HepG2 (cell line): ENCODE results near the gene SCO1. TPM values are rescaled to one million over a fixed set of nuclear protein-coding genes. Genes with fewer than 3 reads are reported as not detected.

Source experiments
- ATAC-seq: fragments of 200-7000 bp; cut with Tn5 transposase; 3 replicates; pipeline ENCODE4 v1.9.1; 2020; ENCODE audit warnings: mild to moderate bottlenecking, moderate library complexity
- BruUV-seq: library from RNA; stranded (reverse); fragments of 400-500 nt; replicated peaks from 2 replicates; lab custom pipeline; 2021; lab: Mats Ljungman, UMichigan
- CTCF ChIA-PET: fragments of 300-600 bp; formaldehyde crosslinking; extraction: SDS; loops from one replicate; lab custom pipeline; 2021; ENCODE audit warnings: low total read pairs, inconsistent platforms, low intra/inter-chr PET ratio; lab: Yijun Ruan, JAX
- POLR2A ChIA-PET: fragments of 350-600 bp; sonication (Branson Sonifier 250); formaldehyde crosslinking; loops from one replicate; lab custom pipeline; 2020; ENCODE audit warnings: antibody characterized with exemption, inconsistent platforms; lab: Yijun Ruan, JAX
- DNase-seq: peaks from one replicate; pipeline ENCODE4 v3.0.0-alpha.2; 2015; ENCODE audit warnings: low spot score
- FAIRE-seq: peaks from 3 replicates; lab custom pipeline; 2011; peaks lifted over from hg19 to GRCh38; lab: Jason Lieb, UNC
- H2AFZ ChIP-seq: one replicate; pipeline ENCODE4 v1.6.1; 2011; ENCODE audit warnings: low read length, inconsistent platforms
- H3K27ac ChIP-seq: fragments of 300-600 bp; 3 replicates; pipeline ENCODE4 v1.8.0; 2011; ENCODE audit warnings: mixed run types, mild to moderate bottlenecking, mixed read lengths, low read length, inconsistent platforms; ENCODE audit not compliant: insufficient read depth; ENCODE audit errors: extremely low read length
- H3K27me3 ChIP-seq, 2 experiments: fragments of 200-600 bp in 1 of 2; 2 replicates in 1 of 2; 3 replicates in 1 of 2; pipeline versions ENCODE4 v1.6.0 to v1.8.0; 2011; ENCODE audit warnings: low read length in 2 of 2, mild to moderate bottlenecking in 2 of 2, moderate library complexity in 2 of 2, inconsistent platforms in 1 of 2; ENCODE audit not compliant: insufficient read depth in 2 of 2, control insufficient read depth in 1 of 2
- H3K36me3 ChIP-seq, 2 experiments: fragments of 200-600 bp in 1 of 2; replicated peaks in 1 of 2; 2 replicates in 1 of 2; 3 replicates in 1 of 2; pipeline versions ENCODE4 v1.5.1 to v1.8.0; 2011; ENCODE audit warnings: low read length in 2 of 2, inconsistent platforms in 1 of 2; ENCODE audit not compliant: insufficient read depth in 2 of 2, control insufficient read depth in 1 of 2
- H3K4me1 ChIP-seq: 2 replicates; pipeline ENCODE4 v1.5.1; 2012; ENCODE audit warnings: low read length, inconsistent platforms; ENCODE audit not compliant: insufficient read depth
- H3K4me2 ChIP-seq: 2 replicates; pipeline ENCODE4 v1.6.0; 2011; ENCODE audit warnings: low read depth, low read length, inconsistent platforms
- H3K4me3 ChIP-seq, 3 experiments: fragments of 200-600 bp in 1 of 3; sonication (generic), shearing (Covaris generic) in 1 of 3; replicated peaks in 1 of 3; 2 replicates each; pipeline ENCODE4 v1.5.1; 2011 to 2016; ENCODE audit warnings: low read length in 3 of 3, inconsistent platforms in 2 of 3, low read depth in 2 of 3, mild to moderate bottlenecking in 2 of 3, control low read depth in 1 of 3, mixed read lengths in 1 of 3; ENCODE audit not compliant: insufficient read depth in 1 of 3
- H3K79me2 ChIP-seq: one replicate; pipeline ENCODE4 v1.6.1; 2011; ENCODE audit warnings: low read length, inconsistent platforms; ENCODE audit not compliant: insufficient read depth
- H3K9ac ChIP-seq: 2 replicates; pipeline ENCODE4 v1.6.0; 2011; ENCODE audit warnings: mild to moderate bottlenecking, low read depth, low read length, inconsistent platforms; ENCODE audit not compliant: insufficient read depth
- H3K9me3 ChIP-seq: 2 replicates; pipeline ENCODE4 v1.5.1; 2012; ENCODE audit warnings: mild to moderate bottlenecking, low read length
- H4K20me1 ChIP-seq: 2 replicates; pipeline ENCODE4 v1.6.0; 2011; ENCODE audit warnings: inconsistent platforms, mild to moderate bottlenecking, low read length, moderate library complexity; ENCODE audit not compliant: insufficient read depth
- FOXA1 ChIP-seq, 2 experiments: fragments of 450-650 bp in 1 of 2; sonication (generic) in 1 of 2; formaldehyde crosslinking in 1 of 2; IDR thresholded peaks; 2 replicates each; pipeline versions ENCODE4 v1.4.0 to v1.6.1; 2016 to 2020; ENCODE audit warnings: missing genetic modification reagents in 1 of 2
- MAFK ChIP-seq, 2 experiments: IDR thresholded peaks in 1 of 2; conservative IDR thresholded peaks in 1 of 2; 2 replicates each; pipeline ENCODE4 v1.6.1; 2011; ENCODE audit warnings: improper control_type of control experiment in 2 of 2, low read length in 2 of 2
- NR2F2 ChIP-seq: IDR thresholded peaks from 2 replicates; pipeline ENCODE4 v1.6.1; 2012; ENCODE audit warnings: low read depth, inconsistent platforms, borderline replicate concordance
- TBX3 ChIP-seq: fragments of 450-650 bp; IDR thresholded peaks from 2 replicates; pipeline ENCODE4 v1.6.1; 2017; ENCODE audit warnings: antibody characterized with exemption, mild to moderate bottlenecking, inconsistent platforms, borderline replicate concordance
- ZBTB20 ChIP-seq: sonication (generic); formaldehyde crosslinking; IDR thresholded peaks from 2 replicates; pipeline ENCODE4 v1.8.1; 2023; ENCODE audit warnings: missing genetic modification reagents, low read depth, mild to moderate bottlenecking, borderline replicate concordance
- ZBTB21 ChIP-seq: sonication (generic); formaldehyde crosslinking; IDR thresholded peaks from 2 replicates; pipeline ENCODE4 v1.4.0; 2020; ENCODE audit warnings: missing genetic modification reagents
- ZNF652 ChIP-seq: IDR thresholded peaks from 2 replicates; pipeline ENCODE4 v1.6.1; 2016; ENCODE audit warnings: low read depth, borderline replicate concordance
- ZSCAN29 ChIP-seq: sonication (generic); formaldehyde crosslinking; conservative IDR thresholded peaks from 2 replicates; pipeline ENCODE4 v1.4.0; 2020; ENCODE audit warnings: mild to moderate bottlenecking, missing genetic modification reagents
- WGBS: methylation state at CpG from one replicate; pipeline ENCODE4 v1.1.6; 2017; ENCODE audit warnings: low lambda C conversion rate; 5-methylcytosine and 5-hydroxymethylcytosine counted together
- in situ Hi-C: cut with HindIII; loops from 2 replicates; pipeline ENCODE4 v1.10.0; 2017; ENCODE audit warnings: low pct_unique_long_range_greater_than_20kb; ENCODE audit not compliant: extremely low pct_ligation_motif_present
- intact Hi-C: fragments of 100-400 bp; cut with micrococcal nuclease; formaldehyde crosslinking; loops from one replicate; pipeline ENCODE4 v1.10.0; 2022; ENCODE audit not compliant: unreplicated experiment
- polyA plus RNA-seq, 8 experiments: library from polyadenylated mRNA; depleted of rRNA in 3 of 8; stranded (reverse) in 7 of 8; unstranded in 1 of 8; fragments of >200 nt; fragmentation: Illumina TruSeq in 4 of 8; extraction: Trizol in 4 of 8; gene quantifications; 2 replicates each; pipeline versions ENCODE4 v1.2.1 to v1.2.3, GENCODE V29; 2011 to 2016; ENCODE audit warnings: low read depth in 4 of 8, missing spikeins in 1 of 8, mixed read lengths in 1 of 8; ENCODE audit not compliant: insufficient read depth in 1 of 8
- total RNA-seq, 5 experiments: library from RNA; depleted of rRNA; stranded (reverse); fragments of >200 nt; fragmentation: Illumina TruSeq; extraction: Trizol; gene quantifications; 2 replicates each; pipeline ENCODE4 v1.2.3, GENCODE V29; 2016; ENCODE audit warnings: low read depth in 1 of 5
- TF ChIP-seq, protein P1 (sequence below): sonication (generic); formaldehyde crosslinking; IDR thresholded peaks from 2 replicates; pipeline ENCODE4 v1.8.0; 2022; ENCODE audit warnings: mild to moderate bottlenecking, missing genetic modification reagents; ENCODE audit not compliant: insufficient replicate concordance
- TF ChIP-seq, protein P2 (sequence below), 2 experiments: sonication (generic) in 1 of 2; formaldehyde crosslinking in 1 of 2; IDR thresholded peaks; 2 replicates each; pipeline versions ENCODE4 v1.4.0 to v1.6.1; 2016 to 2020; ENCODE audit warnings: borderline replicate concordance in 1 of 2, low read depth in 1 of 2, mild to moderate bottlenecking in 1 of 2, missing genetic modification reagents in 1 of 2

The SCO1 gene
- total and polyA plus RNA-seq, 2 of the 13 experiments (the other 11 are each of a cell fraction or from before 2014, with no cell fraction given), result 11.4 to 50.3 TPM

DNA sequence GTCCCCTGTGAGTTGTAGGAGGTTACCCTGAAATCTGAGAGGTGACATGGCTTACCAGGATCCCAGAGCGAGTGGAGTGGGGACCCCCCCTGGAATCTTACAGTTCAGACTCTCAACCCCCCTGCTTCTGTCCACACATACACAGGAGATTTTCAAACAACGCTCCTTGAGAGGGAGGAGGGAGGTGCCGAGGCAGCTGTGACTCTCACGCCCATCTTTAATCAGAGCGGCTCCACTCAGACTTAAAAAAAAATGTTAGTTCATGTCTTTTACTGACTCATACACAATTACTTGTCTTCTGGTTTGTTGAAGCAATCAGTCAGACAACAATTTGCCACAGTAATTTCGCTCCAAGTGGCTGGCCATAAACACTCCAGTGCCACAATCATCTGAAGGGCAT is 47.9 kb upstream of the SCO1 start:
- Histone ChIP-seq H3K9ac (no peak overlapping the region), H3K4me1 (peaks cover 17% of the 10 kb centered on the region), H3K4me2 (peak overlapping the region; percentile 8; the same call in 1 of the 2 replicates), H3K4me3 (no peak overlapping the region), H3K9me3 (no peaks in the 10 kb centered on the region), H3K27me3 (peaks cover 0 to 7% of the 10 kb centered on the region in 2 experiments; a peak in 1 of 5 replicates), H3K79me2 (no peaks in the 10 kb centered on the region), H2AFZ (no peak overlapping the region), H4K20me1 (no peaks in the 10 kb centered on the region), H3K36me3 (no peaks in the 10 kb centered on the region), H3K27ac (no peak overlapping the region)
- ChIA-PET POLR2A (no interaction called here), CTCF (no interaction called here)
- DNase-seq (no peak), FAIRE-seq (no peak), ATAC-seq (no peak)
- TF ChIP-seq MAFK (conservative IDR thresholded peaks at IDR 0.05 in 1 of 2, IDR thresholded peaks at IDR 0.05 in 1 of 2; ENCODE audit: low read length in 2 of 2), result no peak
- in situ Hi-C loops (no loop called here), intact Hi-C loops (no loop called here)
- 17% methylated on average over 5 of the region's 6 CpGs for WGBS
- no TSS peak for BruUV-seq

DNA sequence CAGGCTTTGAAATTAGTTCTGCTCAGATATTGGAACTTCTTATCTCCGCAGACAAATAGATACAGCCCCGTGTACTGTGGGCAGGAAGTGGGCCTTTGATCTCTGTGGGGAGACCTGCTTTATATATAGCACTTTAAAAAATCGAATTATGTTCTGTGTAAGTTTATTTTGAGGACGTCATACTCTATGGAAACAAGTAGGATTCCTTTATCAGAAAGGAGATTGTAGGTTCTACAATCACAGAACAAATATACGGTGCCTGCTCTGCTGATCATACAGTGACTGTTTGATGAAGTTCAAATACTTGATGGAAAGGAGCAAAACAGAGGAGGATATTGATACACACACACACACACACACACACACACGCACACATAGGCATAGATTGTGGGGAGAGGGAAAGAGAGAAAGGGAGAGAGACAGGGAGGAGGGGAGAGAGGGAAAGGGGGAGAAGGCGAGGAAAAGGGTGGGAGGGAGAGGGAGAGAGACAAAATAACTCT is 47.2 kb upstream of the SCO1 start:
- peak; percentile 23 for FAIRE-seq
- ChIA-PET CTCF (no interaction called here), POLR2A (interaction anchor here (0.7 kb wide), 1 partner anchor 242 kb away, joined by 6 read pairs; no protein-coding TSS in a partner anchor)
- no peak overlapping the region for H3K27ac ChIP-seq
- DNase-seq, result peak; percentile 75
- H3K4me2 ChIP-seq, result no peak overlapping the region
- H3K4me1 ChIP-seq, result peaks cover 19% of the 10 kb centered on the region
- WGBS, result under 1% methylated on average over 7 of the region's 7 CpGs
- H3K9me3 ChIP-seq, result no peaks in the 10 kb centered on the region
- no peak overlapping the region for H2AFZ ChIP-seq
- H3K36me3 ChIP-seq, result no peaks in the 10 kb centered on the region
- intact Hi-C loops, result no loop called here
- H3K4me3 ChIP-seq, result no peak overlapping the region
- no TSS peak for BruUV-seq
- no peaks in the 10 kb centered on the region for H4K20me1 ChIP-seq
- H3K27me3 ChIP-seq, result peaks cover 0 to 11% of the 10 kb centered on the region in 2 experiments; a peak in 1 of 5 replicates
- H3K79me2 ChIP-seq, result no peaks in the 10 kb centered on the region
- in situ Hi-C loops, result no loop called here
- no peak overlapping the region for H3K9ac ChIP-seq
- ATAC-seq, result peak; percentile 88
- TF ChIP-seq, protein P1, sequence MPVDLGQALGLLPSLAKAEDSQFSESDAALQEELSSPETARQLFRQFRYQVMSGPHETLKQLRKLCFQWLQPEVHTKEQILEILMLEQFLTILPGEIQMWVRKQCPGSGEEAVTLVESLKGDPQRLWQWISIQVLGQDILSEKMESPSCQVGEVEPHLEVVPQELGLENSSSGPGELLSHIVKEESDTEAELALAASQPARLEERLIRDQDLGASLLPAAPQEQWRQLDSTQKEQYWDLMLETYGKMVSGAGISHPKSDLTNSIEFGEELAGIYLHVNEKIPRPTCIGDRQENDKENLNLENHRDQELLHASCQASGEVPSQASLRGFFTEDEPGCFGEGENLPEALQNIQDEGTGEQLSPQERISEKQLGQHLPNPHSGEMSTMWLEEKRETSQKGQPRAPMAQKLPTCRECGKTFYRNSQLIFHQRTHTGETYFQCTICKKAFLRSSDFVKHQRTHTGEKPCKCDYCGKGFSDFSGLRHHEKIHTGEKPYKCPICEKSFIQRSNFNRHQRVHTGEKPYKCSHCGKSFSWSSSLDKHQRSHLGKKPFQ (CRISPR knock-in tag), result no peak
- TF ChIP-seq ZBTB20 (no peak), TBX3 (peak; percentile 38; the same call in 1 of the 2 replicates), FOXA1 (IDR thresholded peaks at IDR 0.05) (no peak), FOXA1 (CRISPR knock-in tag; IDR thresholded peaks at IDR 0.05) (peak; percentile 41; the same call in 1 of the 2 replicates), ZSCAN29 (CRISPR knock-in tag) (peak; percentile 51; the same call in 1 of the 2 replicates), ZBTB21 (peak; percentile 64; the same call in 1 of the 2 replicates), NR2F2 (0 out of 2 replicates have a peak, but pooled peaks have one; percentile 42), ZNF652 (no peak)
- TF ChIP-seq, protein P2, sequence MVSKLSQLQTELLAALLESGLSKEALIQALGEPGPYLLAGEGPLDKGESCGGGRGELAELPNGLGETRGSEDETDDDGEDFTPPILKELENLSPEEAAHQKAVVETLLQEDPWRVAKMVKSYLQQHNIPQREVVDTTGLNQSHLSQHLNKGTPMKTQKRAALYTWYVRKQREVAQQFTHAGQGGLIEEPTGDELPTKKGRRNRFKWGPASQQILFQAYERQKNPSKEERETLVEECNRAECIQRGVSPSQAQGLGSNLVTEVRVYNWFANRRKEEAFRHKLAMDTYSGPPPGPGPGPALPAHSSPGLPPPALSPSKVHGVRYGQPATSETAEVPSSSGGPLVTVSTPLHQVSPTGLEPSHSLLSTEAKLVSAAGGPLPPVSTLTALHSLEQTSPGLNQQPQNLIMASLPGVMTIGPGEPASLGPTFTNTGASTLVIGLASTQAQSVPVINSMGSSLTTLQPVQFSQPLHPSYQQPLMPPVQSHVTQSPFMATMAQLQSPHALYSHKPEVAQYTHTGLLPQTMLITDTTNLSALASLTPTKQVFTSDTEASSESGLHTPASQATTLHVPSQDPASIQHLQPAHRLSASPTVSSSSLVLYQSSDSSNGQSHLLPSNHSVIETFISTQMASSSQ (IDR thresholded peaks at IDR 0.05; ENCODE audit: low read depth), result 0 out of 2 replicates have a peak, but pooled peaks have one; percentile 14
- TF ChIP-seq, protein P2 (CRISPR knock-in tag; IDR thresholded peaks at IDR 0.05; ENCODE audit: borderline replicate concordance), result no peak
